Skeletal muscle tissue (tissue), 4 donors: ENCODE data around the gene FUCA1. TPM values are rescaled to one million over a fixed set of nuclear protein-coding genes. Genes with fewer than 3 reads are reported as not detected.
"Not testable (repeated sequence)": the region's sequence is repeated elsewhere in the genome, so short reads cannot be mapped to it uniquely, and the experiment has no call there.

Source experiments
- H3K27ac ChIP-seq: one replicate; pipeline ENCODE4 v1.7.0; 2013; ENCODE audit warnings: mild to moderate bottlenecking, low read depth, low read length, inconsistent platforms
- H3K27me3 ChIP-seq, 3 donors: one replicate each; pipeline ENCODE4 v1.7.0; 2013; ENCODE audit warnings: low read length in 3 of 3; ENCODE audit not compliant: control insufficient read depth in 3 of 3, insufficient read depth in 3 of 3
- H3K36me3 ChIP-seq, 3 donors: one replicate each; pipeline ENCODE4 v1.7.0; 2013; ENCODE audit warnings: low read length in 3 of 3; ENCODE audit not compliant: control insufficient read depth in 3 of 3, insufficient read depth in 3 of 3
- H3K4me1 ChIP-seq, 3 donors: one replicate each; pipeline ENCODE4 v1.7.0; 2013; ENCODE audit warnings: low read length in 3 of 3, mild to moderate bottlenecking in 3 of 3; ENCODE audit not compliant: control insufficient read depth in 3 of 3, insufficient read depth in 3 of 3
- H3K4me3 ChIP-seq, 3 donors: one replicate each; pipeline ENCODE4 v1.7.0; 2013; ENCODE audit warnings: low read length in 3 of 3
- H3K9ac ChIP-seq, 3 donors: one replicate each; pipeline ENCODE4 v1.7.0; 2013; ENCODE audit warnings: low read length in 3 of 3, mild to moderate bottlenecking in 3 of 3, moderate library complexity in 2 of 3, low read depth in 1 of 3
- H3K9me3 ChIP-seq, 3 donors: one replicate each; pipeline ENCODE4 v1.7.0; 2013; ENCODE audit warnings: low read length in 3 of 3; ENCODE audit not compliant: control insufficient read depth in 3 of 3
- total RNA-seq: library from RNA; depleted of rRNA; stranded (reverse); fragments of >200 nt; gene quantifications from one replicate; pipeline ENCODE4 v1.2.3, GENCODE V29; 2014
- donor health status: Osteomylitis.

The FUCA1 gene
- total RNA-seq, 1 donor from 2014 or later, result 21.9 TPM

DNA sequence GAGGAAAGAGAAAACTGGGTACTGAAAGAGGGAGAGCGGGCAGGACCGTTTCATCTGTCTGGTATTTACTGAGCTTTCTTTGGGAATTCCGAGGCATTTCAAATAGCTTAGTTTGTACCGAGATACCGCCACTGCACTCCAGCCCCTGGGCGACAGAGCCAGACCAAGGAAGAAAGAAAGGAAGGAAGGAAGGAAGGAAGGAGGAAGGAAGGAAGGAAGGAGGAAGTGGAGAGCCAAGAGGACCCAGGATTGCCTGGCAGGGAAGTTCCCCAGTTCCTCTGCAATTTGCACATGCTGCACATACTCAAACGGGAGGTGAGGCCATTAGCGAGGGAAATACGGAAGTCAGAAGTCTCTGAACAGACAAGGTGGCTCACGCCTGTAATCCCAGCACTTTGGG is 961 bp upstream of the FUCA1 start:
- Histone ChIP-seq H3K36me3 (peaks cover 2 to 7% (median 6%) of the 10 kb centered on the region in 3 donors), H3K27ac (peak overlapping the region; percentile 74), H3K4me3 (peak overlapping the region; percentile 88 to 91 (median 91))

GRCh38 chr1:23868557-23869016 is 497 bp upstream of the FUCA1 start:
- Histone ChIP-seq H3K36me3 (peaks cover 3 to 7% (median 7%) of the 10 kb centered on the region in 3 donors), H3K9ac (peak overlapping the region; percentile 87 to 97 (median 95)), H3K4me1 (peaks cover 20 to 36% (median 31%) of the 10 kb centered on the region in 3 donors), H3K9me3 (no peaks in the 10 kb centered on the region), H3K27me3 (no peaks in the 10 kb centered on the region), H3K4me3 (peak overlapping the region; percentile 88 to 91 (median 91)), H3K27ac (peak overlapping the region; percentile 74)

More for the DNA sequence above, 961 bp upstream of the FUCA1 start:
- no peaks in the 10 kb centered on the region for H3K27me3 ChIP-seq
- peaks cover 20 to 36% (median 31%) of the 10 kb centered on the region in 3 donors for H3K4me1 ChIP-seq
- no peaks in the 10 kb centered on the region for H3K9me3 ChIP-seq
- H3K9ac ChIP-seq, result peak overlapping the region; percentile 87 to 97 (median 95)

DNA sequence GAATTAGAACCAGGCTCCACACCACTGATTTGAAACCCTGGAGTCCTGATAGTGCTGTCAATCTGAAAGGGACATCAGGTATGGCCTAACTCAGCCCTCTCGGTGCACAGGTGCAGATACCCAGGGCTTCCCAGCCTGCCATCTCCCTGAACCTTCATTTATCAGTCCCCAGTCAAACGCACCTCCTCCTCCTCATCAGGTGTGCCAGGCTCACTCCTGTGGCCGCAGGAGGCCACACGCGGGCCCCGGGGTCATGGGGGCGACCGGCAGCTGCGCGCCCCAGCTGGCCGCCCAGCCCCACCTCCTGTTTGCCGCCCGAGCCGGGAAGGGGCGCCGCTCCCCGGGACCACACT is 572 bp downstream of the FUCA1 start:
- H3K9me3 ChIP-seq, result no peaks in the 10 kb centered on the region
- H3K9ac ChIP-seq, result peak overlapping the region; percentile 90 to 97 (median 95)
- H3K4me3 ChIP-seq, result peak overlapping the region; percentile 88 to 91 (median 91)
- H3K27ac ChIP-seq, result peak overlapping the region; percentile 74
- H3K36me3 ChIP-seq, result peaks cover 8 to 17% (median 12%) of the 10 kb centered on the region in 3 donors
- no peaks in the 10 kb centered on the region for H3K27me3 ChIP-seq
- H3K4me1 ChIP-seq, result peaks cover 20 to 36% (median 31%) of the 10 kb centered on the region in 3 donors

DNA sequence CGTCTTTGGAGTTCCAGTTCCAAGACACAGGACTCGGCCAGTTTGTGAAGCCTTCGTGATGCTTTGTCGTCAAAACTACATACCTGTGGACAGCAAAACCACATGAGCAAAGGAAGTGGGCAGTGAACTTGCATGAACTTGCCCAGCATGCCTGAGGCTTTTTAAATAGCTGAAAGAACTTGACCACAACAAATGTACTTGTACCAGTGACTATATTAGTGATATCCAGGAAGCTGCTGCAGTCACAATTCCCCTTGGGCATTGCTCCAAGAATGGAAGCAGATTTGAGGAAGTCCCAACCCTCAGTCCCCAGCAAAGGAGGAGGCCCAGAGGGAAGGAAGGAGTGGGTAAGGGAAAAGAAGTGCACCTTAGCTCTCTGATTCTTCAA is 2.6 kb downstream of the FUCA1 start:
- no peaks in the 10 kb centered on the region for H3K9me3 ChIP-seq
- no peaks in the 10 kb centered on the region for H3K27me3 ChIP-seq
- H3K36me3 ChIP-seq, result peaks cover 13 to 30% (median 26%) of the 10 kb centered on the region in 3 donors
- peak overlapping the region in 1 of 3 donors; percentile 1 for H3K9ac ChIP-seq
- H3K27ac ChIP-seq, result no peak overlapping the region
- peaks cover 20 to 36% (median 31%) of the 10 kb centered on the region in 3 donors for H3K4me1 ChIP-seq
- no peak overlapping the region for H3K4me3 ChIP-seq

- Histone ChIP-seq H3K36me3 (peaks cover 13 to 32% (median 29%) of the 10 kb centered on the region in 3 donors), H3K9me3 (no peaks in the 10 kb centered on the region), H3K9ac (no peak overlapping the region), H3K4me3 (no peak overlapping the region), H3K27ac (no peak overlapping the region), H3K27me3 (no peaks in the 10 kb centered on the region), H3K4me1 (peaks cover 20 to 36% (median 31%) of the 10 kb centered on the region in 3 donors)
These were observed 3.1 kb downstream of the FUCA1 start for GRCh38 chr1:23864801-23865542.

- Histone ChIP-seq H3K9me3 (no peaks in the 10 kb centered on the region), H3K27me3 (no peaks in the 10 kb centered on the region), H3K27ac (no peak overlapping the region), H3K4me3 (no peak overlapping the region), H3K9ac (no peak overlapping the region), H3K4me1 (peaks cover 10 to 25% (median 22%) of the 10 kb centered on the region in 3 donors), H3K36me3 (peaks cover 18 to 46% (median 41%) of the 10 kb centered on the region in 3 donors)
These were observed 5.5 kb downstream of the FUCA1 start for GRCh38 chr1:23862640-23863039.

- Histone ChIP-seq H3K4me1 (peaks cover 0 to 4% (median 0%) of the 10 kb centered on the region in 3 donors), H3K36me3 (peaks cover 8 to 14% (median 12%) of the 10 kb centered on the region in 3 donors), H3K9ac (no peak overlapping the region), H3K9me3 (no peaks in the 10 kb centered on the region), H3K27me3 (no peaks in the 10 kb centered on the region), H3K4me3 (no peak overlapping the region), H3K27ac (no peak overlapping the region)
These were observed 13.5 kb downstream of the FUCA1 start for GRCh38 chr1:23854568-23854967.

- H3K4me1 ChIP-seq, result peaks cover 5 to 11% (median 7%) of the 10 kb centered on the region in 3 donors
These were observed 15.0 kb downstream of the FUCA1 start for GRCh38 chr1:23853124-23853523.

GRCh38 chr1:23851406-23851805 is 16.7 kb downstream of the FUCA1 start:
- H3K4me1 ChIP-seq, result peaks cover 6 to 15% (median 7%) of the 10 kb centered on the region in 3 donors
- H3K27ac ChIP-seq, H3K27me3 ChIP-seq, H3K9ac ChIP-seq, H3K4me3 ChIP-seq, H3K9me3 ChIP-seq: not testable (repeated sequence)
- peaks cover 5 to 12% (median 6%) of the 10 kb centered on the region in 3 donors for H3K36me3 ChIP-seq

More at GRCh38 chr1:23853124-23853523, 15.0 kb downstream of the FUCA1 start:
- not testable (repeated sequence) for H3K36me3 ChIP-seq, H3K4me3 ChIP-seq, H3K27me3 ChIP-seq, H3K27ac ChIP-seq, H3K9me3 ChIP-seq, H3K9ac ChIP-seq
